HepG2 (cell line): Measurements from ENCODE around the gene RBM23. TPM values are rescaled to one million over a fixed set of nuclear protein-coding genes. Genes with fewer than 3 reads are reported as not detected.
A peak's percentile ranks its signal among the peaks of the same experiment; 100 is the strongest.

ENCODE experiments used
- NFATC3 ChIP-seq: sonication (generic); formaldehyde crosslinking; IDR thresholded peaks from 2 replicates; pipeline ENCODE4 v1.5.1; 2020; ENCODE audit warnings: mild to moderate bottlenecking, missing genetic modification reagents
- TBX2 ChIP-seq: sonication (generic); formaldehyde crosslinking; IDR thresholded peaks from 2 replicates; pipeline ENCODE4 v1.5.0; 2020; ENCODE audit warnings: missing genetic modification reagents, mild to moderate bottlenecking, borderline replicate concordance
- ZNF235 ChIP-seq: sonication (generic); formaldehyde crosslinking; IDR thresholded peaks from 2 replicates; pipeline ENCODE4 v1.8.1; 2023; ENCODE audit warnings: mild to moderate bottlenecking, missing genetic modification reagents, borderline replicate concordance
- ZNF747 ChIP-seq: sonication (generic); formaldehyde crosslinking; IDR thresholded peaks from 2 replicates; pipeline ENCODE4 v1.8.1; 2023; ENCODE audit warnings: missing genetic modification reagents, mild to moderate bottlenecking, borderline replicate concordance
- polyA plus RNA-seq, 8 experiments: library from polyadenylated mRNA; depleted of rRNA in 3 of 8; stranded (reverse) in 7 of 8; unstranded in 1 of 8; fragments of >200 nt; fragmentation: Illumina TruSeq in 4 of 8; extraction: Trizol in 4 of 8; gene quantifications; 2 replicates each; pipeline versions ENCODE4 v1.2.1 to v1.2.3, GENCODE V29; 2011 to 2016; ENCODE audit warnings: low read depth in 4 of 8, missing spikeins in 1 of 8, mixed read lengths in 1 of 8; ENCODE audit not compliant: insufficient read depth in 1 of 8
- total RNA-seq, 5 experiments: library from RNA; depleted of rRNA; stranded (reverse); fragments of >200 nt; fragmentation: Illumina TruSeq; extraction: Trizol; gene quantifications; 2 replicates each; pipeline ENCODE4 v1.2.3, GENCODE V29; 2016; ENCODE audit warnings: low read depth in 1 of 5
- TF ChIP-seq, protein P1 (sequence below): sonication (generic); formaldehyde crosslinking; IDR thresholded peaks from 2 replicates; pipeline ENCODE4 v1.5.0; 2020; ENCODE audit warnings: mild to moderate bottlenecking, missing genetic modification reagents, borderline replicate concordance
- TF ChIP-seq, protein P2 (sequence below), 2 experiments: fragments of 450-650 bp in 1 of 2; sonication (generic) in 1 of 2; formaldehyde crosslinking in 1 of 2; IDR thresholded peaks; 2 replicates each; pipeline versions ENCODE4 v1.6.1 to v1.8.0; 2016 to 2022; ENCODE audit warnings: antibody characterized with exemption in 1 of 2, mild to moderate bottlenecking in 1 of 2, missing genetic modification reagents in 1 of 2
- TF ChIP-seq, protein P3 (sequence below): sonication (generic); formaldehyde crosslinking; IDR thresholded peaks from 2 replicates; pipeline ENCODE4 v1.5.1; 2020; ENCODE audit warnings: mild to moderate bottlenecking, missing genetic modification reagents, moderate library complexity

Gene RBM23
- total and polyA plus RNA-seq, 2 of the 13 experiments (the other 11 are each of a cell fraction or from before 2014, with no cell fraction given): 1.5 to 2.1 TPM

- TF ChIP-seq, protein P1, sequence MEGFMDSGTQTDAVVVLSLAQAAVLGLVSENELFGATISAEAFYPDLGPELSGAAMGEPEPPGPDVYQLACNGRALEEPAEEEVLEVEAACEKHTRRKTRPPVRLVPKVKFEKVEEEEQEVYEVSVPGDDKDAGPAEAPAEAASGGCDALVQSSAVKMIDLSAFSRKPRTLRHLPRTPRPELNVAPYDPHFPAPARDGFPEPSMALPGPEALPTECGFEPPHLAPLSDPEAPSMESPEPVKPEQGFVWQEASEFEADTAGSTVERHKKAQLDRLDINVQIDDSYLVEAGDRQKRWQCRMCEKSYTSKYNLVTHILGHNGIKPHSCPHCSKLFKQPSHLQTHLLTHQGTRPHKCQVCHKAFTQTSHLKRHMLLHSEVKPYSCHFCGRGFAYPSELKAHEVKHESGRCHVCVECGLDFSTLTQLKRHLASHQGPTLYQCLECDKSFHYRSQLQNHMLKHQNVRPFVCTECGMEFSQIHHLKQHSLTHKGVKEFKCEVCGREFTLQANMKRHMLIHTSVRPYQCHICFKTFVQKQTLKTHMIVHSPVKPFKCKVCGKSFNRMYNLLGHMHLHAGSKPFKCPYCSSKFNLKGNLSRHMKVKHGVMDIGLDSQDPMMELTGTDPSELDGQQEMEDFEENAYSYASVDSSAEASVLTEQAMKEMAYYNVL (CRISPR knock-in tag): peak; percentile 8; the same call in 1 of the 2 replicates
- TF ChIP-seq ZNF747 (CRISPR knock-in tag): no peak
- TF ChIP-seq, protein P2, sequence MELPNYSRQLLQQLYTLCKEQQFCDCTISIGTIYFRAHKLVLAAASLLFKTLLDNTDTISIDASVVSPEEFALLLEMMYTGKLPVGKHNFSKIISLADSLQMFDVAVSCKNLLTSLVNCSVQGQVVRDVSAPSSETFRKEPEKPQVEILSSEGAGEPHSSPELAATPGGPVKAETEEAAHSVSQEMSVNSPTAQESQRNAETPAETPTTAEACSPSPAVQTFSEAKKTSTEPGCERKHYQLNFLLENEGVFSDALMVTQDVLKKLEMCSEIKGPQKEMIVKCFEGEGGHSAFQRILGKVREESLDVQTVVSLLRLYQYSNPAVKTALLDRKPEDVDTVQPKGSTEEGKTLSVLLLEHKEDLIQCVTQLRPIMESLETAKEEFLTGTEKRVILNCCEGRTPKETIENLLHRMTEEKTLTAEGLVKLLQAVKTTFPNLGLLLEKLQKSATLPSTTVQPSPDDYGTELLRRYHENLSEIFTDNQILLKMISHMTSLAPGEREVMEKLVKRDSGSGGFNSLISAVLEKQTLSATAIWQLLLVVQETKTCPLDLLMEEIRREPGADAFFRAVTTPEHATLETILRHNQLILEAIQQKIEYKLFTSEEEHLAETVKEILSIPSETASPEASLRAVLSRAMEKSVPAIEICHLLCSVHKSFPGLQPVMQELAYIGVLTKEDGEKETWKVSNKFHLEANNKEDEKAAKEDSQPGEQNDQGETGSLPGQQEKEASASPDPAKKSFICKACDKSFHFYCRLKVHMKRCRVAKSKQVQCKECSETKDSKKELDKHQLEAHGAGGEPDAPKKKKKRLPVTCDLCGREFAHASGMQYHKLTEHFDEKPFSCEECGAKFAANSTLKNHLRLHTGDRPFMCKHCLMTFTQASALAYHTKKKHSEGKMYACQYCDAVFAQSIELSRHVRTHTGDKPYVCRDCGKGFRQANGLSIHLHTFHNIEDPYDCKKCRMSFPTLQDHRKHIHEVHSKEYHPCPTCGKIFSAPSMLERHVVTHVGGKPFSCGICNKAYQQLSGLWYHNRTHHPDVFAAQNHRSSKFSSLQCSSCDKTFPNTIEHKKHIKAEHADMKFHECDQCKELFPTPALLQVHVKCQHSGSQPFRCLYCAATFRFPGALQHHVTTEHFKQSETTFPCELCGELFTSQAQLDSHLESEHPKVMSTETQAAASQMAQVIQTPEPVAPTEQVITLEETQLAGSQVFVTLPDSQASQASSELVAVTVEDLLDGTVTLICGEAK (IDR thresholded peaks at IDR 0.05): no peak
- TF ChIP-seq, protein P2 (CRISPR knock-in tag; IDR thresholded peaks at IDR 0.05): no peak
- TF ChIP-seq ZNF235 (CRISPR knock-in tag): no peak
- TF ChIP-seq, protein P3, sequence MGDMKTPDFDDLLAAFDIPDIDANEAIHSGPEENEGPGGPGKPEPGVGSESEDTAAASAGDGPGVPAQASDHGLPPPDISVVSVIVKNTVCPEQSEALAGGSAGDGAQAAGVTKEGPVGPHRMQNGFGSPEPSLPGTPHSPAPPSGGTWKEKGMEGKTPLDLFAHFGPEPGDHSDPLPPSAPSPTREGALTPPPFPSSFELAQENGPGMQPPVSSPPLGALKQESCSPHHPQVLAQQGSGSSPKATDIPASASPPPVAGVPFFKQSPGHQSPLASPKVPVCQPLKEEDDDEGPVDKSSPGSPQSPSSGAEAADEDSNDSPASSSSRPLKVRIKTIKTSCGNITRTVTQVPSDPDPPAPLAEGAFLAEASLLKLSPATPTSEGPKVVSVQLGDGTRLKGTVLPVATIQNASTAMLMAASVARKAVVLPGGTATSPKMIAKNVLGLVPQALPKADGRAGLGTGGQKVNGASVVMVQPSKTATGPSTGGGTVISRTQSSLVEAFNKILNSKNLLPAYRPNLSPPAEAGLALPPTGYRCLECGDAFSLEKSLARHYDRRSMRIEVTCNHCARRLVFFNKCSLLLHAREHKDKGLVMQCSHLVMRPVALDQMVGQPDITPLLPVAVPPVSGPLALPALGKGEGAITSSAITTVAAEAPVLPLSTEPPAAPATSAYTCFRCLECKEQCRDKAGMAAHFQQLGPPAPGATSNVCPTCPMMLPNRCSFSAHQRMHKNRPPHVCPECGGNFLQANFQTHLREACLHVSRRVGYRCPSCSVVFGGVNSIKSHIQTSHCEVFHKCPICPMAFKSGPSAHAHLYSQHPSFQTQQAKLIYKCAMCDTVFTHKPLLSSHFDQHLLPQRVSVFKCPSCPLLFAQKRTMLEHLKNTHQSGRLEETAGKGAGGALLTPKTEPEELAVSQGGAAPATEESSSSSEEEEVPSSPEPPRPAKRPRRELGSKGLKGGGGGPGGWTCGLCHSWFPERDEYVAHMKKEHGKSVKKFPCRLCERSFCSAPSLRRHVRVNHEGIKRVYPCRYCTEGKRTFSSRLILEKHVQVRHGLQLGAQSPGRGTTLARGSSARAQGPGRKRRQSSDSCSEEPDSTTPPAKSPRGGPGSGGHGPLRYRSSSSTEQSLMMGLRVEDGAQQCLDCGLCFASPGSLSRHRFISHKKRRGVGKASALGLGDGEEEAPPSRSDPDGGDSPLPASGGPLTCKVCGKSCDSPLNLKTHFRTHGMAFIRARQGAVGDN (CRISPR knock-in tag): peak; percentile 34; the same call in 1 of the 2 replicates
- no peak for TF ChIP-seq TBX2 (CRISPR knock-in tag)
- no peak for TF ChIP-seq NFATC3 (CRISPR knock-in tag)
- TF ChIP-seq, all 625 proteins: peak for 12
Measured at GRCh38 chr14:22901799-22902198, 17.1 kb downstream of the RBM23 start (continued).
